GM19467 (cell line): ENCODE results near the gene NEBL.
"Not testable (repeated sequence)": the region's sequence is repeated elsewhere in the genome, so short reads cannot be mapped to it uniquely, and the experiment has no call there.

Experiments
- ATAC-seq: cut with Tn5 transposase; IDR thresholded peaks from one replicate; pipeline ENCODE4 v1.9.1; 2021; ENCODE audit warnings: mild to moderate bottlenecking, moderate library complexity; ENCODE audit not compliant: unreplicated experiment

Gene NEBL, protein sequence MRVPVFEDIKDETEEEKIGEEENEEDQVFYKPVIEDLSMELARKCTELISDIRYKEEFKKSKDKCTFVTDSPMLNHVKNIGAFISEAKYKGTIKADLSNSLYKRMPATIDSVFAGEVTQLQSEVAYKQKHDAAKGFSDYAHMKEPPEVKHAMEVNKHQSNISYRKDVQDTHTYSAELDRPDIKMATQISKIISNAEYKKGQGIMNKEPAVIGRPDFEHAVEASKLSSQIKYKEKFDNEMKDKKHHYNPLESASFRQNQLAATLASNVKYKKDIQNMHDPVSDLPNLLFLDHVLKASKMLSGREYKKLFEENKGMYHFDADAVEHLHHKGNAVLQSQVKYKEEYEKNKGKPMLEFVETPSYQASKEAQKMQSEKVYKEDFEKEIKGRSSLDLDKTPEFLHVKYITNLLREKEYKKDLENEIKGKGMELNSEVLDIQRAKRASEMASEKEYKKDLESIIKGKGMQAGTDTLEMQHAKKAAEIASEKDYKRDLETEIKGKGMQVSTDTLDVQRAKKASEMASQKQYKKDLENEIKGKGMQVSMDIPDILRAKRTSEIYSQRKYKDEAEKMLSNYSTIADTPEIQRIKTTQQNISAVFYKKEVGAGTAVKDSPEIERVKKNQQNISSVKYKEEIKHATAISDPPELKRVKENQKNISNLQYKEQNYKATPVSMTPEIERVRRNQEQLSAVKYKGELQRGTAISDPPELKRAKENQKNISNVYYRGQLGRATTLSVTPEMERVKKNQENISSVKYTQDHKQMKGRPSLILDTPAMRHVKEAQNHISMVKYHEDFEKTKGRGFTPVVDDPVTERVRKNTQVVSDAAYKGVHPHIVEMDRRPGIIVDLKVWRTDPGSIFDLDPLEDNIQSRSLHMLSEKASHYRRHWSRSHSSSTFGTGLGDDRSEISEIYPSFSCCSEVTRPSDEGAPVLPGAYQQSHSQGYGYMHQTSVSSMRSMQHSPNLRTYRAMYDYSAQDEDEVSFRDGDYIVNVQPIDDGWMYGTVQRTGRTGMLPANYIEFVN

DNA sequence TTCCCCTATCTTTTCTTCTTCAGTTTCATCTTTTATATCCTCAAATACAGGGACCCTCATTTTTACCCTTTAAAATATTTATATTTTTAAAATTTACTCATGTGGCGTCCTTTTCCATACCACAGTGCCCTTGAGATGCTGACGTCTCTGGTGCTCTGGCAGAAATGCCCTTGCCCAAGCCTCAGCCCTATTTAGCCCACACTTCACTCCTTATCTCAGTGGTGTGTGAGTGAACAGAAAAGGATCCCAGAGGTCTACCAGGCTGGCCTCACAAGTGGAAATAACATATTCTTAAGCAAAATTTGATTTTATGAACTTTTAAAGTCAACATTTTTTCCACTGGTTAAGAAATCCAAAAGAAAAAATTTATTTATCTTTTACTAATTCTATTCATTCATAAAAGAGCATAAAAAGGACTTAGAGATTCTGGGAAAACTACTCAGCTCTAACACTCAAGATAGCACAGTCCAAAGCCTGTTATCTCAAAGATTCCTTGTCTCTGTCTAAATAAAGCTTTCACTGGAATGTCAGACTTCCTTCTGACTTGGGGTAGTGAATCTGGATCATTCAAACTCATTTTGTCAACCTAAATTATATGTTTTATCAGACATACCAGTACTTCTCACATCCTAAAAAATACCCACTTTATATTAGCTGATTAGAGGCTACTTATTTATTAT is at the start of gene NEBL:
Gene NEBL, minus strand, starts transcription at position 166 of the 680 bp plus-strand sequence. Its CDS starts 106 bp downstream, at position 60.
- ATAC-seq = no peak

DNA sequence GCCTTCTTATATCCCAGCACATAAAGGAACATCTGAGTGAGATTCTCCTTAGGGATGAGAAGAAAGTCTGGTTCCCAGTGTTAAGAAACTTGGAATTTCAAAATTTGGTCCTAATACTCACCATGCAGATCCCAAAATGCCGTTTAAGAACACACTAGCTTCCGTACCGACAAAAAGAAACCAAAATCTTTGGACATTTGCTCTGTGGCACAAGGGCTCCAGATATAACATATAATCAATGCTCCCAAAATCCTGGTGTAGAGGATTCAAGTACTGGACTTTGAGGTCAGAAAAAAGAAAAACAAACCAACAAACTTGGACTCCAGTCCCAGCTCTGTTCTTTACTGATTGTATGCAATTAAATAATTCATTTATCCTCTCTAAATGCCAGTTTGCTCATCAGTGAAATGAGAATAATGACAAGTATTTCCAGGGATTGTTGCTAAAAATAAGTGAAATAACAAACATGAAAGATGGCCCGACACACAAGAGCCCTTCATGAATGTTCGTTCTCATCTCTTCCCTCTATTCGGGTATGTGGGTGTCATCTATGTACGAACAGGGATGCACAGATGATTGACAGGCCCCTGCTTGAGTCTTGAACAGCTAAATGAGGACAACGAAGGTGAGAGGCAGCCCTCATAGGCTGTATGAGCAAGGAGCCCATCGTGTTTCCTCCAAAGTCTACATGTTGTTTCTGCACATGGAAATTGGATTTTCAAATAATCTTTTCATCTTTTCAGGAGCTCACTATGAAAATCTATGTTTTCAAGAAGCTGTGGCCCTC is 48.6 kb upstream of the NEBL start:
- no peak for ATAC-seq

DNA sequence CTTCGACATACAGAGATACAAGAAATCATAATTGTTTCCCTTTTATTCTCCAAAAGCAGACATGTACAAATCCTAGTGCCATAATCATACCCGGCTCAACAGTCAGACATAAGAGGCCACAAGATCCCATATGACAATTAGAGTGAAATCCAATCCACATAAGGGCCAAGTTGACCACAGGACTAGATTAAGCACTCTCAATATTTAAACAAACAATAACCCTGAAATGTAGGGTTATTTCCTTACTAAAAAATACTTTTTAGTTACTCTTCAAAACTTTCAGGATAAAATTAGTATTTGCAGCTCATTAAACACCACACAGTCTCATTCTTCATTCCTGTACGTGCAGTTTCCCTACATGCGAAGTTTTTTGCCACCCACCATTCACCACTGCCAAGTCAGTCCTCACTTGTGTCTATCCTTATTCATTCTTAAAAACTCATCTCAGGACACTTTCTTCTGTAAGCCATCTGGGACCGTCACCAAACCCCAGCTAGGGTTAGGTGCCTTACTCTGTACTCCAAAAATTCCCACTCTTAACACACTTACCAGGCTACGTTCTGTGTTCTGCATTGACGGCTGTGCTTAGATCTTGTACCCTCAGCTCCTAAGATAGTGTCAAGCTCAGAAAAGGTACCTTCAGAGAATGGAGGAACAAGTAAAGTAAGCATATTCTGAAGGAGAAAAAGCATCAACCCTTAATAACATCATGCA is 47.8 kb upstream of the NEBL start:
- no peak for ATAC-seq

DNA sequence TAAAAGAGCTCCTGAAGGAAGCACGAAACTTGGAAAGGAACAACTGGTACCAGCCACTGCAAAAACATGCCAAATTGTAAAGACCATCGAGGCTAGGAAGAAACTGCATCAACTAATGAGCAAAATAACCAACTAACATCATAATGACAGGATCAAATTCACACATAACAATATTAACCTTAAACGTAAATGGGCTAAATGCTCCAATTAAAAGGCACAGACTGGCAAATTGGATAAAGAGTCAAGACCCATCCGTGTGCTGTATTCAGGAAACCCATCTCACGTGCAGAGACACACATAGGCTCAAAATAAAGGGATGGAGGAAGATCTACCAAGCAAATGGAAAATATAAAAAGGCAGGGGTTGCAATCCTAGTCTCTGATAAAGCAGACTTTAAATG is 42.3 kb upstream of the NEBL start:
- ATAC-seq = not testable (repeated sequence)

DNA sequence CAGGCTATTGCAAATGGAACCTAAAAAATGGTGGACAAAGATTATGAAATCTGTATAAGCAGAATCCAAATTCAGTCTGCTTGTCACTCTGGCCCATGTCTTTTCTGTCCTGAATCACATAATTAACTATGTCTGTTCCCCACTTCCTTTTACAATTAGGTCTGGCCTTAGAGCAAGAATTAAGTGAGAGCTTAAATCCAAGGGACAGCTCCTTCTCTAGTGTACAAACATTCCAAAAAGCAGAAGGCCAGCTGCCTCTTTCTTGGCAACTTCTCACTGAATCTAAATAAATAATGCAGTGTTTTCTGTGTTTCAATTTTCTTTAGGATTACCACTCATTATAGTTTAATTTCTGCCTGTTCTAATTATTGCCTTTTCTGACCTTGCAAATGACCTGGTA is 39.3 kb upstream of the NEBL start:
- no peak for ATAC-seq

DNA sequence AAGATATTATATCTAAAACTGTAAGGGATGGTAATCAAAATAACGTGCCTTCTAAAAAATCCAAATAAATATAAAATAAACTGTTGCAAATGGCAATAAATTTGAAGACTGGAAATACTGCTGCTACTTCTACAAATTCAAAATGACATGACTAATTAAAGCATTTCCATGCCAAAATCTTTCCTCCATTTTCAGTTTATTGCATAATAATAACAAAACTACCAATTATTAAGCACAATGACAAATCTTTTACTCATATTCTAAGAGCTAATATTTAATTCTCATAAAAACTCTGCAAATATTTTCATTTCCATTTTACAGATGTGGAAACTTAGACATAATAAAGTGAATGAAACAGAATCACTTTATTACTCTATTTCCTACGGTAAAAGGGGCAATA is 38.8 kb upstream of the NEBL start:
- no peak for ATAC-seq

DNA sequence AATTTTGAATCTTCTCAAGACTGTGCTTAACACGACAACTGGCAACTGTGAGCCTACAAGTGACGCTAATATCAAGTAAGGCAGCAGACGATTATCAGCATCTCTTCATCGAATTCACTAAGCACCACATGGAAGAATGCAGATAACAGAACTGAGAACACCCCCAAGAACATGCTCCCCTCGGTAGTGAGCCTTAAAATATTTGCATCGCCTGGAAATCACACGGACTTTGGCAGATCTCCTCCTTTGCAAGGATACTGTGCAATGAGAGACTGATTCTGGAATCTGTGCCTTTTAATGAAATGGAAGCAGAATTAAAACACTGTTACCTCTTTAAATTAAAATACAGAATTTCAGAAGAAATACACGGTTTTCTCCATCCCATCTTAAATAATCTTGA is 38.2 kb upstream of the NEBL start:
- no peak for ATAC-seq

DNA sequence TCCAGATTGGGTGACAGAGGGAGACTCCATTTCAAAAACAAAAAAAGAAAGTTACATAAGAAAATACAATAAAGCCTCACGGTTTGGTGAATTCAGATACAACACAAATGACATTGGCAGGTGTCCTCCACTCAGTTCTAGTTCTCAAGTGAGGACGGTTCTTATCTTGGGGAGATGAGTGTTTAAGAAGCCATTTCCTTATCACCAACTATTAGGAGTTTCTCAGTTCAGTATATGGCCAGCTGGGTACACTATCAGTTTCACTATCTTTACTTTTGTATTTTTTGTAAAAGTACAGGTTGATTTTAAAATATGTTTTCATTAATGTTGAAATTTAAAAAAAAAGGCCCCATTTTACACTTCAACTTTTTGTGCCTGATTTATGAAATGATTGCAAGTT is 36.6 kb upstream of the NEBL start:
- no peak for ATAC-seq

DNA sequence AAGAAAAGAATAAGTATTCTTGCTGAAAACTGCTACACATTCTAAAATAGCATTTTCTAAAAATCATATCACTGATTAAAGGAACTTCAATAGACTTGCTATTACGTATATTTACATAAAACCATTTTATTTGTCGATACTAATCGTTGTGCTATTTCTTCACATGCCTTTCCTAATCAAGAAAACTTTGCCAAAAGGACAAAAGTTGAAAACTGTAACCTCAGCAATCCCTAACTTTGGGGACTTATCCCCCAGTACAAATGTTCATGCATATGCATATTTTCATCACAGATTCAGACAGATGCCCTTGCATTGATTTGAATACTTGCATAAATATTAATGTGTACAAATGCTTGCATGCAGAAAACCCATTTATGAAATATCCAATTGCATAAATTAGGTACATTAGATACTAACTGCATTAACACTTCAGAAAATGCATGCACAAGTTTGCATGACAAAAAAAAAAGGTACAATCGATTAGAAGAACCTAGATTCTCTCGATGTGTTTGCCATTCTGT is 35.6 kb upstream of the NEBL start:
- ATAC-seq = no peak

DNA sequence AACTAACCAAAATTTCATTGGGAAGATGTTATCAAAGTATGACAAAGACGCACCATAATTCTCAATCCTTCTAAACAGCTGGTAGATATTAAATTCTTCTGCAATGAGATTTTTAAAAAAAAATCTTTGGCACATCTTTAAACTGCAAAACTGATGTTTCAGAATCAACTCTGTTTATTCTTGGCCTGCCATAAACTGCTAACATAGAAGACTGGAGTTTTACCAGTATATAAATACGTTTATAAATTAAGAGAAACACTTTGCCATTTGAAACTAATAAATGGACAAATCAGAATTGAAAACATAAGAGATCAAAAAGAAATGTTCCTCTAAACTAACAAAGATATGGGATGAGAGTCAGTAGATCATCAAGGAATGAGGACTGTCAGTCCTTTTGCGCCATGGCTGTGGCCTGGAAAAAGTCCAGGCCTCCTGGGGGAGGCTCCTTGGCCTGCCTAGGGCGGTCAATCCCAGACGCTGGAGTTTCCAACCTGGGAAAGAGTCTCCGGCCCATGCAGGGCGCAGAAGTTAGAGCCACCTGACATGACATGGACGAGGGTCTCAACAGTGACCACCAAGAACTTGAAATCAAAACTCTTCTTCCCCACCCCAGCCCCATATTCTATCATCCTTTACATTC is 34.2 kb upstream of the NEBL start:
- no peak for ATAC-seq

DNA sequence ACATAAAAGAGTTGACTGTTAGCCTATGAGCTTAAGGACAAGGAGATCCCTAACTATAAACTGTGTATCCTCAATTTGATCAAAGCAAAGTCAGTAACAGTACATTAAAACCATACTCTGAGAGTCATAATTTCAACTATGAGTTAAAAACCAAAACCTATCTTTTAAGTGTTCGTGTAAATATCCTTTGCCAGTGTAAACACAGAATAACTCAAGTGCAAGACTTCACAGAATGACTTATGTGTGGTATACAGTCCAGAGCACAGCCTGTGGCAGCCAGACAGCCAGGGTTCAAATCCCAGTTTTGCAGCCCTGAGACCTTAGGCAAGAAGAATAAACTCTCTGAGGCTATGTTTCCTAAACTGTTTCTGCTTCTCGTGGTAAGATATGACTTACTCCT is 30.3 kb upstream of the NEBL start:
- no peak for ATAC-seq

DNA sequence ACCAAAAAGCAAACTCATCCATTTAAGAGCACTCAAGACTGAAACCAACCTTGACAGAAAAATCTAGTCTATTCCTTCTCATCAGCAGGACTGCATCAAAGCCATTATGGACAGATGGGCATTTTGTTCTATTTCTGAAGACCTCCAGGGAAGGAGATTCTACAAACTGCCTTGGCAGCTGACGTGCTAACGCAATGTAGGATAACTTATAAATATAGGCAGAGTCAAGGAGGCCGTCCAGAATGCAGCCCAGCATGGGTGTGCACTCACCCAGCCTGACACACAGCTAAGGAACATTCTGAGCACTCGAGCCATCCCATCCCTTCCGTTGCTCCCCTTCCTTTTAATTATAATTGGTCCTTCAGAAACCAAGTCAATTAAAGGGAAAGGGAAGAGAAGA is 25.3 kb upstream of the NEBL start:
- ATAC-seq = no peak

DNA sequence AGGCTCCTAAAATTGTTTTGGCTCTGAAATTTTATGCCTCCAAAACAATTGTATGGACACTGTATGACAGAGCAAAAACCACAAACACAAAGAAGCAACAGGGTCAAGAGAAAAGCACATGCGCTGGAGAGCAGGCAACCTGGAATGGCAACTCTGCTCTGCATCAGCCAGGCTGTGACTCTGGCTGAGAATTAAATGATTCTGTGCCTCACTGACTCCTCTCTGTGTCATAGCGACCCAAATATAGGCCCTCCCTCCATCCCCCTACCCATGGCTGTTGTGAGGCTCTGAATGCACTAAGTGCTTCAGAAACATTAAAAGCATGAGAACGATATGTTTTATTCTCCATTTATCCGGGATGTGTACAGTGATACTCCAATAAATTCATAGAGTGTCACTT is 24.9 kb upstream of the NEBL start:
- ATAC-seq = no peak

DNA sequence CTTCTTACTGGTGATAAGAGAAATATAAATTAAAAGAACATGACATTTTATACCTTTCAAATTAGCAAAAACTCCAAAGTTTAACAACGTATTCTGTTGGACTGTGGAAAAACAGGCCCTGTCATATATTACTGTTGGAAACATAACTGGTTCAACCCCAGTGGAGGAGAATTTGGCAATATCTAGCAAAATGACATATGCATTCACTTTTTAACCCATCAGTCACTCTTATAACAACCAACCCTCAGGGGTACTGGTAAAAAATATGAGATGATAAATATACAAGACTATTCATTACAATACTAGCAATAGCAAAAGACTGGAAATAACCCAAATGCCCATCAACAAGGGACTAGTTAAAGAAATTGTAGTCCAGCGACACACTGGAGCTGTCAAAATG is 22.9 kb upstream of the NEBL start:
- ATAC-seq = no peak

DNA sequence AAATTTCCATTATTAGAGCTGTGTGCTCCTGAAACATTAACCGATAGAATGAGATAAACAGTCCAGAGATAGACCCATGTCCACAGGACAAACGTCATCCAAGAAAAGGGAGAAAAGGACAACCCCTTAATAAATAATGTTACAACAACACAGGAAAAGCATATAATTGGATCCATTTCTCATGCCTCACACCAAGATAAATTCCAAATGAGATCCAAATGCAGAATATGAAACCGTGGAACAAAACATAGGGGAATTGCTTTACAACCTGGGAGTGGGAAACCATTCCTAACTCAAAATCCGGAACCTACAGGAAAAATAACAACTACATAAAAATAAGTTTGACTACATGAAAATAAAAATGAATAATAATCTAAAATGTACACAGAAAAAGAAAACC is 22.4 kb upstream of the NEBL start:
- no peak for ATAC-seq

DNA sequence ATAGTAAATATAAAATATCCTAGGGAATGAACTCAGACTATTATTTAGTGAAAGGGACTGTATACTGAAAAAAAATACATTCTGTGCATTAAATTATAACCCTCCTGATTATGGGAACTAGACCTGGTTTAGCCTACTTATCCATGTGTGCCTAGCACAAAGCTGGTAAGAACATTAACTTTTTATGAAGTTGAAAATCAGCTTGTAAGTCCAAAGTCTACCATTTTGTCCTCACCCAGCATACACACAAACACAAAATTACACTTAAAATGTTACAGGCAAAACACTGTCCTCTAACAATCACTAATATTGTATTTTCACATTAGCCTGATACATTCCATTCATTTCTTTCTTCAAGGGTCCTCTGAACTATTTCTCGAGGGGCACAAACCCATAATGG is 19.9 kb upstream of the NEBL start:
- ATAC-seq = no peak

DNA sequence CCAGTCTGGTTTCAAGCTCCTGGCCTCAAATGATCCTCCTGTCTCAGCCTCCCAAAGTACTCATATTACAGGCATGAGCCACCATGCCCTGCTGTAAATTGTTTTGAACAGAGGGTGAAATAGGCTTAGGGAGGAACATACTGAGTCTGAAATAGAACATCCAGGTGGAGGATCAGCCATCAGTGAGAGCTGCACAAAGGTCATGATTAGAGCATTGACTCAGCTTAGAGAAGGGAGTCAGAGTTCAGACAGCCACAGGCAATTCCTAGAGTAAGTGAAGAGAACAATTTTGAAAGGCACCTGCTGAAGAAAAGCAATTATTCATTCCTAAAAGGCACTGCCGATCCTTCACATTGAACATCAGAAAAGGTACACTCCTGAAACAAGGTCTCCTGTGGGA is 15.9 kb upstream of the NEBL start:
- no peak for ATAC-seq

DNA sequence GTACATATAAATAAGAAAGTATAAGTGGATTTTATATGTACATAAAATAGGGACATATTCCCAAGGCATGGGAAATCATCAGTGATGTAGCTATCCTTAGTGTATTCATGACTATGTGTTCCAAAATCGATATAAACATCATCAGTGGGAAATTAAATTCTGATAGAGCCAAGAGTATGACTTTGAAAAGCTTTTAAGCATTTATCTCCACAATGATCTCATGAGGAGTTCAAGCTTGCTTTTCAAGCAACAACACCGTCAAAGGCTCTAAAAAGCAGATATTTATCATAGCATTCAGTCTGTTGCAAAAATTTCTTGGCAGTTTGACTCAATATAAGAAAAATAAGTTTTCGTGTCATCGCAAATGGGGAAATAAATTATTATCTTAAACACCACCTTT is 14.5 kb upstream of the NEBL start:
- ATAC-seq = no peak

DNA sequence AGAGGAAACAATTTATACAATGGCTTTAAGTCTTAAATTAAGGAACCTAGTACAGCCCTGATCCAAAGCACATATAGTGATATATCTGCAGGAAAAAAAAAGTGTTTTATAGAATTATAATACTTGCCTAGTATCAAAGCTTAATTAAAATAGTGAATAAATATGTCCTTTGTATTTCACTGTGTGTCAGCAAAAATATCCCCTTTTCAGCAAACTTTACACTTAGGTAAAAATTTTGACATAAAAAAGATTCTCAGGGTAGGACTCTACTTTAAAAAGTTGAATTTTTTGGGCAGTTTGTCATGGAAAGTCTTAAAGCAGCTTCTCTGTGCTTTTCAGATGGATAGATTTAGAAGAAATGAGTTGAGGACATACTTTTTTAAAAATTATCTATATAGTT is 12.7 kb upstream of the NEBL start:
- no peak for ATAC-seq
